LNCAP (cell line): Measurements from ENCODE around the gene CCBE1.

Source experiments
- TF ChIP-seq, protein P1 (sequence below): fragments of 450-650 bp; IDR thresholded peaks from 2 replicates; pipeline ENCODE4 v1.5.1; 2017; ENCODE audit warnings: mild to moderate bottlenecking

CCBE1 gene

GRCh38 chr18:59539108-59539507 lies 158.1 kb downstream of the CCBE1 start:
- TF ChIP-seq, protein P1, sequence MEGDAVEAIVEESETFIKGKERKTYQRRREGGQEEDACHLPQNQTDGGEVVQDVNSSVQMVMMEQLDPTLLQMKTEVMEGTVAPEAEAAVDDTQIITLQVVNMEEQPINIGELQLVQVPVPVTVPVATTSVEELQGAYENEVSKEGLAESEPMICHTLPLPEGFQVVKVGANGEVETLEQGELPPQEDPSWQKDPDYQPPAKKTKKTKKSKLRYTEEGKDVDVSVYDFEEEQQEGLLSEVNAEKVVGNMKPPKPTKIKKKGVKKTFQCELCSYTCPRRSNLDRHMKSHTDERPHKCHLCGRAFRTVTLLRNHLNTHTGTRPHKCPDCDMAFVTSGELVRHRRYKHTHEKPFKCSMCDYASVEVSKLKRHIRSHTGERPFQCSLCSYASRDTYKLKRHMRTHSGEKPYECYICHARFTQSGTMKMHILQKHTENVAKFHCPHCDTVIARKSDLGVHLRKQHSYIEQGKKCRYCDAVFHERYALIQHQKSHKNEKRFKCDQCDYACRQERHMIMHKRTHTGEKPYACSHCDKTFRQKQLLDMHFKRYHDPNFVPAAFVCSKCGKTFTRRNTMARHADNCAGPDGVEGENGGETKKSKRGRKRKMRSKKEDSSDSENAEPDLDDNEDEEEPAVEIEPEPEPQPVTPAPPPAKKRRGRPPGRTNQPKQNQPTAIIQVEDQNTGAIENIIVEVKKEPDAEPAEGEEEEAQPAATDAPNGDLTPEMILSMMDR, result no peak

- TF ChIP-seq, protein P1, result no peak
Observed at GRCh38 chr18:59537579-59537978, 159.6 kb downstream of the CCBE1 start.

DNA sequence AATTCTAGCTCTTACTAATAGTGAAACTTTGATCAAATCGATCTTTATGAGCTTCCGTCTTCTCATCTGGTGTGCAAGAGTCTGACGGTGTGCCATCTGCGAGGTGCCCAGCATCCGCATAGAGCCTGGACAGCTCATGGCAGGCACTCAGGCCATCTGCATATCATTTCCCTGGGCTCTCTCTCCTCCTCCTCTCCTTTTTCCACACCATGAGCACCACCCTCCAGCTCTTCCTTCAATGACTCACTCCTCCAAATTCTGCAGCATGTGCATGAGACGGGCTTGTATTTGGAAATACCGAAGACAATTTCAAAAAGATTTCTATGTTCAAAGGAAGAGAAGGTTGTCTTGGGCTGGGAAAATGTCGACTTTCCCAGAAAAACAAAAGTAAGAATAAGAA lies 161.1 kb downstream of the CCBE1 start:
- TF ChIP-seq, protein P1, result no peak

DNA sequence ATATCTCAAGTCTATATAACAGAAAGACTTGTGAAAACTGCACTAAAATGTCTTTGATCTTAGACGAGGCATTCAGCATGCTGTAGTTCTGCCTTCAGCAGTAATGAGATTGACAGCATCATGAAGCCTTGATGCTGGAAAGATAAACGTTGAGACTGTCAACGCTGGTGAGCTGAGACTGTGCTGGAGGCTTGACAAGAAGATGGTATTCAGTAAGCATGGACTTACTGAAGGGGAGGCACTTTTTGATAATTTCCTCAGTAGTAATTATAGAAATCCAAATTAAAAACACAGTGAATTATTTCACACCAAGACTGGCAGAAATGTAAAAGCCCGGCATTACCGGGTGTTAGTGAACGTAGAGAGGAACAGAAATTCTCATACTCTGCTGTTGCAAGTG lies 162.2 kb downstream of the CCBE1 start:
- TF ChIP-seq, protein P1, result no peak

DNA sequence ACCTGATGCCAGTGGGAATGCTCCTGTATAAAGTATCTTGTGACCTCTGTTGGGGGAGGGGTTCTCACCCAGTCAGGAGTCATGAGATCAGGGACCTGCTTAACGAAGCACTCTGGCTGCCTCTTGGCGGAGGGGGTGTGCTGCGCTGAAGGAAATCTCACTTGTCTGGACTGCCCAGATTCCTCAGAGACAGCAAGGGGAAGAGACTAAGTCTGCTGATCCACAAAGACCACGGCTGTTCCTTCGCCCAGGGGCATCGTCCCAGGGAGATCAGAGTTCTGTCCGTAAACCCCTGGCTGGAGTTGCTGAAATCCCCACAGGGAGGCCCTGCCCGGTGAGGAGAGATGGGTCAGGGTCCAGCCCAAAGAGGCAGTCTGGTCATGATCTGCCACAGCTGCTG lies 168.4 kb downstream of the CCBE1 start:
- TF ChIP-seq, protein P1, result no peak

GRCh38 chr18:59520562-59521355 lies 176.5 kb downstream of the CCBE1 start:
- TF ChIP-seq, protein P1, result no peak

GRCh38 chr18:59518705-59519104 lies 178.5 kb downstream of the CCBE1 start:
- TF ChIP-seq, protein P1, result no peak
